BJ (cell line): Measurements from ENCODE around the gene MYZAP. TPM values are rescaled to one million over a fixed set of nuclear protein-coding genes. Genes with fewer than 3 reads are reported as not detected.

Experiments
- CTCF ChIA-PET: fragments of 350-600 bp; formaldehyde crosslinking; extraction: SDS; loops from one replicate; lab custom pipeline; 2021; ENCODE audit warnings: antibody characterized with exemption, inconsistent platforms; lab: Yijun Ruan, JAX
- POLR2A ChIA-PET: fragments of 300-600 bp; sonication (Branson Sonifier 250); formaldehyde crosslinking; extraction: SDS; loops from one replicate; lab custom pipeline; 2021; ENCODE audit warnings: antibody characterized with exemption; lab: Charles Lee
- DNase-seq: peaks from one replicate; pipeline ENCODE4 v3.0.0-alpha.2; 2011; ENCODE audit warnings: low read depth
- H3K27me3 ChIP-seq: 2 replicates; pipeline ENCODE4 v1.6.0; 2011; ENCODE audit warnings: low read length; ENCODE audit not compliant: control insufficient read depth, insufficient read depth
- H3K36me3 ChIP-seq: 2 replicates; pipeline ENCODE4 v1.5.1; 2011; ENCODE audit warnings: low read length; ENCODE audit not compliant: control insufficient read depth, insufficient read depth
- H3K4me3 ChIP-seq: 2 replicates; pipeline ENCODE4 v1.5.1; 2011; ENCODE audit warnings: low read depth, mild to moderate bottlenecking, control low read depth, low read length
- polyA plus RNA-seq: library from polyadenylated mRNA; depleted of rRNA; stranded (reverse); fragments of >200 nt; gene quantifications from 2 replicates; pipeline ENCODE4 v1.2.3, GENCODE V29; 2011
- TF ChIP-seq, protein P1 (sequence below): IDR thresholded peaks from 2 replicates; pipeline ENCODE4 v1.5.1; 2011; ENCODE audit warnings: low read depth, mild to moderate bottlenecking, control low read depth, inconsistent platforms, low read length, moderate library complexity; ENCODE audit not compliant: insufficient read depth

MYZAP gene
- polyA plus RNA-seq, 1 experiment: 0.11 TPM

DNA sequence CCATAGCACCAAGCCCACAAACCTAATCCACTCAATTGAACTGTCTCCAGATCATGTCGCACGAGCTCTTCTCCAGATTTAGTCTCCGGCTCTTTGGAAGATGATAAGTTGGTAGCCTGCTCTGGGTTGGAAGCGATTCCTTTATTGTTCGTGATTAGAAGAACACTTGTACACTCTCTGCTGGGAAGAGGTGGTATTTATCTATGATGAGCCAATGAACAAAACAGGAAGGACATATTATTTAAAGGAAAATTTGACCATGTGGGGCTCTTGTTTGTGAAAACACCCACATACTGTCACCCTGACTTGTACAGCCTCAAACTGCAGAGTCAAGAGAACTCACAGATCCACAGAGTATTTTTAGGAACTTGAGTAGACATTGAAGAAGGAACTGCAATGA is 54.4 kb downstream of the MYZAP start:
- Histone ChIP-seq H3K27me3 (no peaks in the 10 kb centered on the region), H3K36me3 (no peaks in the 10 kb centered on the region), H3K4me3 (no peak overlapping the region)
- TF ChIP-seq, protein P1, sequence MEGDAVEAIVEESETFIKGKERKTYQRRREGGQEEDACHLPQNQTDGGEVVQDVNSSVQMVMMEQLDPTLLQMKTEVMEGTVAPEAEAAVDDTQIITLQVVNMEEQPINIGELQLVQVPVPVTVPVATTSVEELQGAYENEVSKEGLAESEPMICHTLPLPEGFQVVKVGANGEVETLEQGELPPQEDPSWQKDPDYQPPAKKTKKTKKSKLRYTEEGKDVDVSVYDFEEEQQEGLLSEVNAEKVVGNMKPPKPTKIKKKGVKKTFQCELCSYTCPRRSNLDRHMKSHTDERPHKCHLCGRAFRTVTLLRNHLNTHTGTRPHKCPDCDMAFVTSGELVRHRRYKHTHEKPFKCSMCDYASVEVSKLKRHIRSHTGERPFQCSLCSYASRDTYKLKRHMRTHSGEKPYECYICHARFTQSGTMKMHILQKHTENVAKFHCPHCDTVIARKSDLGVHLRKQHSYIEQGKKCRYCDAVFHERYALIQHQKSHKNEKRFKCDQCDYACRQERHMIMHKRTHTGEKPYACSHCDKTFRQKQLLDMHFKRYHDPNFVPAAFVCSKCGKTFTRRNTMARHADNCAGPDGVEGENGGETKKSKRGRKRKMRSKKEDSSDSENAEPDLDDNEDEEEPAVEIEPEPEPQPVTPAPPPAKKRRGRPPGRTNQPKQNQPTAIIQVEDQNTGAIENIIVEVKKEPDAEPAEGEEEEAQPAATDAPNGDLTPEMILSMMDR: no peak
- CTCF ChIA-PET: interaction anchor here (0.9 to 1.2 kb wide), 4 partner anchors 10 to 105 kb away, joined by 3 to 4 read pairs (median 4); no protein-coding TSS in a partner anchor
- DNase-seq: no peak
- POLR2A ChIA-PET: no interaction called here

GRCh38 chr15:57647071-57647790 is 55.5 kb downstream of the MYZAP start:
- DNase-seq: no peak
- ChIA-PET POLR2A (interaction anchor here (0.6 kb wide), 1 partner anchor 13 kb away, joined by 3 read pairs; no protein-coding TSS in a partner anchor), CTCF (interaction anchor here (0.9 to 1.4 kb wide), 4 partner anchors 11 to 103 kb away, joined by 3 to 7 read pairs (median 4); no protein-coding TSS in a partner anchor)
- H3K36me3 ChIP-seq: no peaks in the 10 kb centered on the region
- TF ChIP-seq, protein P1: no peak
- H3K27me3 ChIP-seq: no peaks in the 10 kb centered on the region
- H3K4me3 ChIP-seq: no peak overlapping the region

DNA sequence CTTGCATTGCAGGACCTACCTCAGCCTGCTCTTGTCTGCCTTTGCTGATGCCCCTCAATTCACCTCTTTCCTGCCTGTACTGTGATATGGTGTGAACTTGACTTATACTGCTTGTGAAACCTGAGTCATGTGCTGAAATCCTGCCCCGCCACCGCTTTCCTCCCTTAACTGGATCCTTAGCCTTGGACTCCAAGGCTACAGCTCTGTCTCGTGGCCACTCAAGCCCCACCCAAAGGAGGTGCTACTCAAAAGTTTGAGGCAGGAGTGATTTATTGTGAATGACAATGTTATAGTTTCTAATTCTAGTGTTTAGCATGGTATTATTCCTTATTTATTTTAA is 56.1 kb downstream of the MYZAP start:
- POLR2A ChIA-PET: interaction anchor here (0.6 kb wide), 1 partner anchor 13 kb away, joined by 3 read pairs; no protein-coding TSS in a partner anchor
- DNase-seq: no peak
- Histone ChIP-seq H3K4me3 (no peak overlapping the region), H3K27me3 (no peaks in the 10 kb centered on the region), H3K36me3 (no peaks in the 10 kb centered on the region)
- TF ChIP-seq, protein P1: no peak
- CTCF ChIA-PET: interaction anchor here (1.4 kb wide), 1 partner anchor 87 kb away, joined by 7 read pairs; no protein-coding TSS in a partner anchor

- POLR2A ChIA-PET: no interaction called here
- CTCF ChIA-PET: interaction anchor here (1.3 kb wide), 1 partner anchor 89 kb away, joined by 3 read pairs; no protein-coding TSS in a partner anchor
- H3K36me3 ChIP-seq: no peaks in the 10 kb centered on the region
- no peak overlapping the region for H3K4me3 ChIP-seq
- DNase-seq: no peak
- TF ChIP-seq, protein P1: no peak
- no peaks in the 10 kb centered on the region for H3K27me3 ChIP-seq
Measured at GRCh38 chr15:57649138-57649537, 57.4 kb downstream of the MYZAP start.

GRCh38 chr15:57651445-57651844 is 59.7 kb downstream of the MYZAP start:
- Histone ChIP-seq H3K4me3 (no peak overlapping the region), H3K27me3 (no peaks in the 10 kb centered on the region), H3K36me3 (no peaks in the 10 kb centered on the region)
- DNase-seq: no peak
- CTCF ChIA-PET: interaction anchor here (0.6 to 1.5 kb wide), 3 partner anchors 10 to 209 kb away, joined by 3 to 8 read pairs (median 3); no protein-coding TSS in a partner anchor
- POLR2A ChIA-PET: no interaction called here
- TF ChIP-seq, protein P1: no peak
